ENCODE measurements around the gene ITPR3.

Gene ITPR3

GRCh38 chr6:33702345-33702977 is 81.3 kb downstream of the ITPR3 start:
- TF ChIP-seq ZFX (IDR thresholded peaks at IDR 0.05) = no peak
- peak; percentile 81 for TF ChIP-seq CTCF (conservative IDR thresholded peaks at IDR 0.05)
- H3K27ac ChIP-seq = no peak overlapping the region

- TF ChIP-seq ZFX (IDR thresholded peaks at IDR 0.05) (no peak), CTCF (conservative IDR thresholded peaks at IDR 0.05) (no peak)
- H3K27ac ChIP-seq = no peak overlapping the region
Measured at GRCh38 chr6:33704215-33705066, 83.3 kb downstream of the ITPR3 start.

- TF ChIP-seq CTCF (conservative IDR thresholded peaks at IDR 0.05) = no peak
- no peak for TF ChIP-seq ZFX (IDR thresholded peaks at IDR 0.05)
- no peak overlapping the region for H3K27ac ChIP-seq
Measured at GRCh38 chr6:33705268-33705885, 84.3 kb downstream of the ITPR3 start.

DNA sequence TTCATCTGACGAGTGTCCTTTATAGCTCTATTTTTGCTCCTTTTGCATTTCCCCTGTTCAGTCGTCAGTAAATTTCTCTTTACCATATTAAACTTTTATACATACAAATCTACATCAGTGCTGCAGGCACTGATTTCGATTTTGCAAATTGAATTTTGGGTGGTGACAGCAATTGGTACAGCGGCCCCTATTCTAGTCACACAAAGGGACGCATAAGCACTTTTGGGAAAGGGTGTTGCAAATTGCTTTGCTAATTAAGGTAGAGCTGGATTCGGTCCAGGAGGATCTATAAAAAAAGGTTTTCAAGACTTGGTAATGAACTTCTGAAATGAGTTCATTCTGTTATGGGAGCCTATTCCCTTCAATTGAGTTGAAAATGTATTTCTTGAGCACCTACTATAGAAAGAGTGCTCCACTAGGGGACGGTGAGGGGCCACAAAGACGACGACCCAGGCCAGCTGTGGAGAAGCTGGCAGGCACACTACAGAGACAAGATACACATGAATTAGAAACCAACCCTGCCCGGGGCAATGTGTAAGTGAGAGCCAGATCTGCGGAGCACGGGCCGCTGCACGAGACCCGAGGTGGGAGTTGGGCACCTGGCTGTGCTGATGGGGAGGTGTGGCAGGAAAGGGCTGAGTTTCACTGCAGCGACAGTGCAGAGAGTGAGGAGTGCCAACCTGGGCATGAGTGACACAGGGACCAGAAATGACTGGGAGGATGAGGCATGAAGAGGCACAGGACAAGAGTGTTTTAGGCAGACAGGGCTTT is 85.0 kb downstream of the ITPR3 start:
- H3K27ac ChIP-seq = no peak overlapping the region
- TF ChIP-seq CTCF (conservative IDR thresholded peaks at IDR 0.05) (no peak), ZFX (IDR thresholded peaks at IDR 0.05) (no peak)

DNA sequence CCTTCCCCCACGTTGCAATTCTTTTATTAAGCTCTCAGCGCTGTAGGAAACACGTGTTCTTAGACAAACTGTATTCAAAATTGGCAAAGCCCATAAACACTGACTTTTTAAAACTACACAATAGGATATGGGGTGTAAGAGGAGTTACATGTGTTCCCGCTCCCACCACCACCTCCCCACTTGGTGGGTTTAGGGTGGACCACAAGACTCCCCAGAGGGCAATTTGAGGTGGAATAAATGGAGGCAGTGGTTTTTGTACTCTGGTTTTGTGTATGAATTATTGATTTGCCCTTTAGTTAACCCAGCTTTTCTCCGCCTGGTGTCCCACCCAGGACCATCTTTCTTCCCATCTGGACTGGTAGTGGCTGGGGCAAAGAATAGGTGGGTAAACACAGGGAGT is 86.6 kb downstream of the ITPR3 start:
- no peak overlapping the region for H3K27ac ChIP-seq
- TF ChIP-seq ZFX (IDR thresholded peaks at IDR 0.05) (no peak), CTCF (conservative IDR thresholded peaks at IDR 0.05) (no peak)

DNA sequence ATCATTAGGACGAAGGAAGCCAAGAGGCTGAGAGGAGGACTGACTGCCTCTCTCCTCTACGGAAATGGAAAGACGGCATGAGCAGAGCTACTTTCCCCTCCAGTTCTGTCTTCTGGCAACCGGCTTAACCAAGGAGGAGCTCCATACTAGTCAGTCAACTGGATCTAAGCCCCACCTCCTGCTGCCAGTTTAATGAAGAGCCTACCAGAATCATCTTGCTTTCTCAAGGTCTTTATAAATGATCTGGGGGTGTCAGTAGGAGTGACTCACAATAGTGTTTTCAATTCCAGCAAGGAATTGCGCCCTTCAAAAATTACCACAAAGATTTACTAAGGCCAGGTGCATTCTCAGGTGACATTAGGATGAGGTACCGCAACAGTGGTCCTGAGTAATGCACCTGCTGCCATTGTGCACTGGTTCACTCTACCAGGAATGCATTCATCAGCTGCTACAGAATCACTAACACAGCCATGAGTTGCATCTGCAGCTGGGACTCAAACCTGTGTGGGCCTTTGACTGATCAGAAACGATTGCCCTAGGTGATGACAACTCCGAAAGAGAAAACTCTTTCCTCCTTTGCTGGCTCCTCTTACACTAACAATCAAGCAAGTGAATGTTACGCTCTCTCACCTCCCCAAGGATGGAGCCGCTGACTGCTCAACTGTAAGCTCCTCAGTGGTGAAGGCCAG is 87.5 kb downstream of the ITPR3 start:
- TF ChIP-seq CTCF (conservative IDR thresholded peaks at IDR 0.05) (no peak), ZFX (IDR thresholded peaks at IDR 0.05) (no peak)
- no peak overlapping the region for H3K27ac ChIP-seq

Data from C4-2B (cell line).